K562 (cell line): Measurements from ENCODE around the gene RPS6KA4. TPM values are rescaled to one million over a fixed set of nuclear protein-coding genes. Genes with fewer than 3 reads are reported as not detected.

Experiments
- ARID3A ChIP-seq: IDR thresholded peaks from 2 replicates; pipeline ENCODE4 v1.6.1; 2012; ENCODE audit warnings: low read depth, low read length, improper control_type of control experiment, borderline replicate concordance
- ATF1 ChIP-seq, 2 experiments: fragments of 450-650 bp in 1 of 2; IDR thresholded peaks; 2 replicates each; pipeline ENCODE4 v1.6.1; 2016; ENCODE audit warnings: missing compliant biosample characterization in 1 of 2, missing genetic modification characterization in 1 of 2
- ATF2 ChIP-seq: sonication (generic); formaldehyde crosslinking; IDR thresholded peaks from 2 replicates; pipeline ENCODE4 v1.8.1; 2022; ENCODE audit warnings: missing genetic modification reagents
- BCOR ChIP-seq: fragments of 450-650 bp; IDR thresholded peaks from 2 replicates; pipeline ENCODE4 v1.6.1; 2016
- BMI1 ChIP-seq: fragments of 150-350 bp; IDR thresholded peaks from 2 replicates; pipeline ENCODE4 v1.6.1; 2014; ENCODE audit warnings: low read length
- CBX3 ChIP-seq, 2 experiments: IDR thresholded peaks; 1 replicate in 1 of 2; 2 replicates in 1 of 2; pipeline ENCODE4 v1.6.1; 2012; ENCODE audit warnings: inconsistent platforms in 2 of 2, low read length in 2 of 2, borderline replicate concordance in 1 of 2, control low read depth in 1 of 2
- GATA2 ChIP-seq: sonication (generic); formaldehyde crosslinking; IDR thresholded peaks from 2 replicates; pipeline ENCODE4 v1.4.0; 2020; ENCODE audit warnings: mild to moderate bottlenecking, missing genetic modification reagents
- JUN ChIP-seq, 2 experiments: sonication (generic) in 1 of 2; formaldehyde crosslinking in 1 of 2; IDR thresholded peaks; 2 replicates each; pipeline versions ENCODE4 v1.6.1 to v1.8.0; 2012 to 2022; ENCODE audit warnings: borderline replicate concordance in 2 of 2, mild to moderate bottlenecking in 2 of 2, improper control_type of control experiment in 1 of 2, low read depth in 1 of 2, low read length in 1 of 2, missing genetic modification reagents in 1 of 2
- PYGO2 ChIP-seq: fragments of 450-650 bp; IDR thresholded peaks from 2 replicates; pipeline ENCODE4 v1.6.1; 2016; ENCODE audit warnings: mild to moderate bottlenecking, missing genetic modification characterization, moderate library complexity, missing compliant biosample characterization
- RAD21 ChIP-seq, 2 experiments: fragments of 250-450 bp in 1 of 2; fragments of 450-650 bp in 1 of 2; sonication (Bioruptor Pico) in 1 of 2; formaldehyde crosslinking in 1 of 2; IDR thresholded peaks in 1 of 2; conservative IDR thresholded peaks in 1 of 2; 2 replicates each; pipeline versions ENCODE4 v1.4.0 to v1.8.0; 2020 to 2022; ENCODE audit warnings: mild to moderate bottlenecking in 2 of 2, moderate library complexity in 1 of 2
- RBM25 ChIP-seq: fragments of 200-400 bp; formaldehyde crosslinking; IDR thresholded peaks from 2 replicates; pipeline ENCODE4 v1.6.1; 2018; ENCODE audit warnings: low read length, low read depth, moderate library complexity; ENCODE audit not compliant: severe bottlenecking
- RFX7 ChIP-seq: fragments of 250-450 bp; sonication (Bioruptor Pico); IDR thresholded peaks from 2 replicates; pipeline ENCODE4 v1.5.1; 2021; ENCODE audit warnings: mild to moderate bottlenecking
- SRSF1 ChIP-seq: fragments of 200-400 bp; formaldehyde crosslinking; IDR thresholded peaks from 2 replicates; pipeline ENCODE4 v1.6.1; 2017; ENCODE audit warnings: mild to moderate bottlenecking, low read depth, low read length, moderate library complexity
- STAG1 ChIP-seq: sonication (generic); formaldehyde crosslinking; IDR thresholded peaks from 2 replicates; pipeline ENCODE4 v1.5.0; 2020; ENCODE audit warnings: missing genetic modification reagents, borderline replicate concordance
- TFAM ChIP-seq: fragments of 250-450 bp; sonication (Bioruptor Pico); conservative IDR thresholded peaks from 2 replicates; pipeline ENCODE4 v1.5.0; 2021; ENCODE audit warnings: mild to moderate bottlenecking, moderate library complexity
- ZBTB9 ChIP-seq: fragments of 450-650 bp; formaldehyde crosslinking; IDR thresholded peaks from 2 replicates; pipeline ENCODE4 v1.4.0; 2020; ENCODE audit warnings: mild to moderate bottlenecking, moderate library complexity
- ZNF146 ChIP-seq: IDR thresholded peaks from one replicate; pipeline ENCODE4 v1.6.1; 2018; ENCODE audit warnings: missing compliant biosample characterization; ENCODE audit not compliant: unreplicated experiment
- ZNF23 ChIP-seq: fragments of 250-450 bp; sonication (Bioruptor Pico); IDR thresholded peaks from 2 replicates; pipeline ENCODE4 v1.4.0; 2020; ENCODE audit warnings: mild to moderate bottlenecking
- ZNF232 ChIP-seq: sonication (generic); formaldehyde crosslinking; IDR thresholded peaks from 2 replicates; pipeline ENCODE4 v1.8.0; 2022; ENCODE audit warnings: mild to moderate bottlenecking, missing genetic modification reagents
- ZNF282 ChIP-seq: sonication (generic); formaldehyde crosslinking; IDR thresholded peaks from 2 replicates; pipeline ENCODE4 v1.8.1; 2023; ENCODE audit warnings: missing genetic modification reagents
- polyA plus RNA-seq, 8 experiments: library from polyadenylated mRNA; depleted of rRNA in 4 of 8; stranded (reverse) in 5 of 8; unstranded in 3 of 8; fragments of >200 nt; fragmentation: Nextera tagmentation in 2 of 8; fragmentation: Illumina TruSeq in 1 of 8; extraction: Ambion mirVana in 2 of 8; extraction: Trizol in 1 of 8; gene quantifications; 2 replicates each; pipeline versions ENCODE4 v1.2.1 to v1.2.3, GENCODE V29; 2011 to 2014; ENCODE audit warnings: inconsistent platforms in 1 of 8, missing spikeins in 1 of 8
- total RNA-seq, 7 experiments: library from RNA; depleted of rRNA in 6 of 7; stranded (reverse); fragments of >200 nt in 6 of 7; fragmentation: Illumina TruSeq in 2 of 7; extraction: Trizol in 2 of 7; gene quantifications; 2 replicates each; pipeline versions ENCODE4 v1.2.1 to v1.2.3, GENCODE V29; 2011 to 2021; ENCODE audit warnings: low replicate concordance in 1 of 7

RPS6KA4 gene
- total and polyA plus RNA-seq, 9 of the 15 experiments (the other 6 are each of a cell fraction or from before 2014, with no cell fraction given): 0.15 to 23.8 (median 9.8) TPM

- TF ChIP-seq JUN (IDR thresholded peaks at IDR 0.05; ENCODE audit: borderline replicate concordance, low read depth, low read length) (no peak), JUN (CRISPR knock-in tag; IDR thresholded peaks at IDR 0.05; ENCODE audit: borderline replicate concordance) (no peak), PYGO2 (no peak), ATF2 (no peak), ZNF23 (CRISPR knock-in tag) (no peak), ATF1 (CRISPR knock-in tag; IDR thresholded peaks at IDR 0.05) (no peak), ATF1 (tag; IDR thresholded peaks at IDR 0.05) (no peak), ZNF146 (CRISPR knock-in tag) (no peak), ZNF232 (CRISPR knock-in tag) (0 out of 2 replicates have a peak, but pooled peaks have one; percentile 37), RBM25 (no peak), GATA2 (CRISPR knock-in tag) (no peak), STAG1 (CRISPR knock-in tag) (no peak), TFAM (no peak), RAD21 (CRISPR knock-in tag; conservative IDR thresholded peaks at IDR 0.05 in 1 of 2, IDR thresholded peaks at IDR 0.05 in 1 of 2) (no peak), CBX3 (IDR thresholded peaks at IDR 0.05; ENCODE audit: borderline replicate concordance in 1 of 2, low read length in 2 of 2) (no peak), SRSF1 (no peak), BCOR (no peak), RFX7 (no peak), ARID3A (no peak), BMI1 (no peak), ZBTB9 (no peak; the same call in 1 of the 2 replicates), ZNF282 (CRISPR knock-in tag) (no peak)
Measured at GRCh38 chr11:64358907-64359711, at the start of gene RPS6KA4 (continued).
